Thyroid gland (tissue), 4 donors: ENCODE measurements around the gene PNMA8C. TPM values are rescaled to one million over a fixed set of nuclear protein-coding genes. Genes with fewer than 3 reads are reported as not detected.
"Not testable (repeated sequence)": the region's sequence is repeated elsewhere in the genome, so short reads cannot be mapped to it uniquely, and the experiment has no call there.

Experiments
- DNase-seq, 2 donors: peaks; one replicate each; pipeline ENCODE4 v3.0.0-alpha.2; 2019
- H3K27ac ChIP-seq, 3 donors: fragments of 200-600 bp; sonication (generic); 1 replicate in 2 of 3; 2 replicates in 1 of 3; pipeline ENCODE4 v1.5.1; 2016 to 2019; ENCODE audit warnings: mild to moderate bottlenecking in 1 of 3, moderate library complexity in 1 of 3
- H3K27me3 ChIP-seq: fragments of 200-600 bp; sonication (generic); one replicate; pipeline ENCODE4 v1.5.1; 2019
- H3K36me3 ChIP-seq, 2 donors: fragments of 200-600 bp; sonication (generic); one replicate each; pipeline ENCODE4 v1.5.1; 2016 to 2019
- H3K4me1 ChIP-seq, 2 donors: fragments of 200-600 bp; sonication (generic); one replicate each; pipeline ENCODE4 v1.5.1; 2017 to 2019
- H3K4me3 ChIP-seq, 3 donors: fragments of 200-600 bp; sonication (generic); replicated peaks in 1 of 3; 1 replicate in 2 of 3; 2 replicates in 1 of 3; pipeline ENCODE4 v1.5.1; 2016; ENCODE audit warnings: mild to moderate bottlenecking in 1 of 3
- H3K9me3 ChIP-seq: fragments of 200-600 bp; sonication (generic); one replicate; pipeline ENCODE4 v1.5.1; 2017
- CTCF ChIP-seq, 6 experiments: fragments of 200-600 bp in 3 of 6; fragments of 450-650 bp in 3 of 6; sonication (generic) in 3 of 6; IDR thresholded peaks; one replicate each; pipeline ENCODE4 v1.5.1; 2016 to 2019; ENCODE audit warnings: antibody characterized with exemption in 6 of 6, mild to moderate bottlenecking in 2 of 6, inconsistent platforms in 1 of 6, moderate library complexity in 1 of 6
- POLR2A ChIP-seq, 2 donors: fragments of 450-650 bp; IDR thresholded peaks; one replicate each; pipeline ENCODE4 v1.6.1; 2017; ENCODE audit warnings: antibody characterized with exemption in 2 of 2, mild to moderate bottlenecking in 2 of 2, moderate library complexity in 1 of 2
- WGBS, 2 donors: methylation state at CpG; one replicate each; pipeline ENCODE4 v1.1.5; 2017; 5-methylcytosine and 5-hydroxymethylcytosine counted together
- intact Hi-C: fragments of 100-400 bp; cut with DNase I; formaldehyde crosslinking; loops from one replicate; pipeline ENCODE4 v1.15.1; 2023
- total RNA-seq, 4 donors: library from RNA; depleted of rRNA; stranded (reverse); fragments of >200 nt; gene quantifications; one replicate each; pipeline ENCODE4 v1.2.3, GENCODE V29; 2016

PNMA8C gene
- total RNA-seq, 4 donors from 2014 or later = 0.11 TPM; not detected in 3

- WGBS, 2 donors = 19 to 39% methylated on average over 2 of the region's 2 CpGs
- Histone ChIP-seq H3K36me3 (peaks cover 12 to 17% of the 10 kb centered on the region in 2 donors), H3K27ac (peak overlapping the region; percentile 20 to 76 (median 39)), H3K9me3 (no peaks in the 10 kb centered on the region), H3K4me1 (peaks cover 29 to 54% of the 10 kb centered on the region in 2 donors), H3K4me3 (no peak overlapping the region), H3K27me3 (no peaks in the 10 kb centered on the region)
- no peak for DNase-seq
- intact Hi-C loops = no loop called here
- TF ChIP-seq CTCF (IDR thresholded peaks at IDR 0.05) (no peak), POLR2A (IDR thresholded peaks at IDR 0.05) (no peak)
Measured at GRCh38 chr19:46378268-46378667, 50.5 kb downstream of the PNMA8C start.

- TF ChIP-seq POLR2A (IDR thresholded peaks at IDR 0.05) = no peak
- TF ChIP-seq CTCF (IDR thresholded peaks at IDR 0.05) = no peak
- Histone ChIP-seq H3K9me3 (no peaks in the 10 kb centered on the region), H3K27me3 (no peaks in the 10 kb centered on the region), H3K4me3 (no peak overlapping the region), H3K27ac (peak overlapping the region in 2 of 3 donors; percentile 8 to 76), H3K4me1 (peaks cover 39 to 61% of the 10 kb centered on the region in 2 donors), H3K36me3 (peaks cover 6 to 12% of the 10 kb centered on the region in 2 donors)
- DNase-seq = no peak
- intact Hi-C loops = no loop called here
- WGBS, 2 donors = 93 to 94% methylated on average over 18 to 19 of the region's 20 CpGs
Measured at GRCh38 chr19:46376241-46377153, 52.2 kb downstream of the PNMA8C start.

GRCh38 chr19:46375476-46376067, 53.2 kb downstream of the PNMA8C start:
- H3K27me3 ChIP-seq, H3K4me3 ChIP-seq, intact Hi-C loops, DNase-seq, H3K9me3 ChIP-seq: not testable (repeated sequence)
- H3K4me1 ChIP-seq = peaks cover 38 to 64% of the 10 kb centered on the region in 2 donors
- peak overlapping the region in 1 of 3 donors; percentile 59 for H3K27ac ChIP-seq
- 96 to 97% methylated on average over 15 to 22 of the region's 22 CpGs for WGBS, 2 donors
- H3K36me3 ChIP-seq = peaks cover 5 to 12% of the 10 kb centered on the region in 2 donors

Other genes with a start within 250 kb of the PNMA8C start
- not detected for gene IGFL1, start 199.2 kb downstream of the PNMA8C start, total RNA-seq
- gene HIF3A, start 131.9 kb downstream of the PNMA8C start, total RNA-seq = 10 to 100 TPM; 49.1 to 88.3 (median 66.0) TPM
- 100 to 1,000 TPM in 1 of 4 donors, 10 to 100 TPM in 3; 63.3 to 112 (median 80.7) TPM for gene PPP5C, start 81.8 kb downstream of the PNMA8C start, total RNA-seq
- gene CCDC8, start 15.4 kb downstream of the PNMA8C start, total RNA-seq = 10 to 100 TPM; 16.8 to 34.9 (median 29.3) TPM
- gene PNMA8A, start 42.6 kb upstream of the PNMA8C start, total RNA-seq = 10 to 100 TPM in 3 of 4 donors, 1 to 10 TPM in 1; 8.9 to 33.8 (median 19.5) TPM
- 1 to 10 TPM; 1.3 to 1.5 (median 1.5) TPM for gene PNMA8B, start 66.9 kb upstream of the PNMA8C start, total RNA-seq
- 100 to 1,000 TPM; 108 to 190 (median 155) TPM for gene CALM3, start 172.4 kb upstream of the PNMA8C start, total RNA-seq
- 10 to 100 TPM in 2 of 4 donors, 1 to 10 TPM in 2; 9.0 to 21.9 (median 12.7) TPM for gene PTGIR, start 196.2 kb upstream of the PNMA8C start, total RNA-seq
- gene GNG8, start 207.3 kb upstream of the PNMA8C start, total RNA-seq = not detected
- gene DACT3, start 232.2 kb upstream of the PNMA8C start, total RNA-seq = 1 to 10 TPM; 1.7 to 3.2 (median 2.7) TPM